ENCODE data around the gene MAST4. TPM values are rescaled to one million over a fixed set of nuclear protein-coding genes. Genes with fewer than 3 reads are reported as not detected.

MAST4 gene
- total and polyA plus RNA-seq, 2 of the 8 experiments (the other 6 are each of a cell fraction or from before 2014, with no cell fraction given): 1.5 to 2.6 TPM

DNA sequence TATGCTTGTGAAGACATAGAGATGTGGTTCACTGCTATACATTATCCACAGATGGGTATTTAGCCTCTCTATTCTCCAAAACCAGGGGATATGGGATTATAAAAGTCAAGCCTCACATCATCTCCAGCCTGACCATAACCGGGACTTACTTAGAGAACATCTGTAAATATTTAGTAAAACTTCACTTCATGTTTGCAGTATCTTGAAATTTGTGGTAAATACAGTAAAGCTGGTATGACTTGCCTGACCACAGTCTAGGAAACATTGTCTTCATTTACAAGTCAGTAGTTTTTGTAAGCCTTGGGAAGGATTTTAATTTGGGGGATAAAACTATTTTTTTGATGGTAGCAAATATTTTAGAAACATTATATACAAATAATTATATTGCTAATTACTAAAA, 64.2 kb downstream of the MAST4 start:
- Histone ChIP-seq H3K9ac (replicated peaks in 1 of 4; ENCODE audit: extremely low read depth in 1 of 4, low read depth in 3 of 4, low read length in 3 of 4) (no peak overlapping the region), H3K27me3 (replicated peaks in 1 of 4; ENCODE audit: control insufficient read depth in 3 of 4, extremely low read depth in 1 of 4, insufficient read depth in 3 of 4, low read length in 3 of 4) (no peaks in the 10 kb centered on the region), H3K23me2 (ENCODE audit: low read depth, low read length) (no peaks in the 10 kb centered on the region), H3K4me3 (ENCODE audit: extremely low read depth in 1 of 4, insufficient read depth in 2 of 4, low read depth in 3 of 4, low read length in 4 of 4) (no peak overlapping the region), H2BK120ac (replicated peaks; ENCODE audit: low read depth, low read length) (no peak overlapping the region), H3K36me3 (ENCODE audit: control insufficient read depth in 2 of 4, insufficient read depth in 4 of 4, low read length in 3 of 4) (no peaks in the 10 kb centered on the region), H3K79me2 (ENCODE audit: control insufficient read depth in 1 of 2, insufficient read depth in 2 of 2, low read length in 2 of 2) (no peaks in the 10 kb centered on the region), H3K27ac (ENCODE audit: low read depth, low read length) (no peak overlapping the region), H2BK12ac (ENCODE audit: low read depth, low read length) (no peak overlapping the region), H3K23ac (ENCODE audit: insufficient read length) (no peak overlapping the region), H3K4ac (replicated peaks; ENCODE audit: insufficient read length, low read depth, low read length) (no peak overlapping the region), H3K18ac (ENCODE audit: extremely low read depth, low read length) (no peak overlapping the region), H4K8ac (ENCODE audit: extremely low read depth, insufficient read depth, low read length) (no peak overlapping the region), H2AK5ac (ENCODE audit: low read depth, low read length) (no peak overlapping the region), H4K91ac (replicated peaks; ENCODE audit: insufficient read length, low read length) (no peak overlapping the region), H3K4me1 (replicated peaks in 1 of 4; ENCODE audit: control insufficient read depth in 3 of 4, insufficient read depth in 4 of 4, low read length in 3 of 4) (no peaks in the 10 kb centered on the region), H3K4me2 (ENCODE audit: insufficient read depth in 1 of 2, low read depth in 2 of 2, low read length in 2 of 2) (no peak overlapping the region), H2BK20ac (ENCODE audit: low read length) (no peak overlapping the region), H4K5ac (ENCODE audit: insufficient read length, low read depth, low read length) (no peak overlapping the region), H4K20me1 (replicated peaks in 1 of 2; ENCODE audit: control insufficient read depth in 1 of 2, insufficient read depth in 2 of 2, low read length in 2 of 2) (no peaks in the 10 kb centered on the region), H3K56ac (replicated peaks; ENCODE audit: insufficient read length, low read depth, low read length) (no peak overlapping the region), H2BK5ac (ENCODE audit: low read depth, low read length) (no peak overlapping the region), H3K9me3 (ENCODE audit: insufficient read depth in 2 of 2, low read depth in 1 of 2, low read length in 1 of 2) (no peaks in the 10 kb centered on the region), H2BK15ac (ENCODE audit: low read length) (no peak overlapping the region), H3K14ac (ENCODE audit: insufficient read length) (no peak overlapping the region), H2AFZ (ENCODE audit: low read length) (no peak overlapping the region), H3K79me1 (ENCODE audit: low read depth, low read length) (peaks cover 2% of the 10 kb centered on the region; the same call in 1 of the 2 replicates)
- DNase-seq (ENCODE audit: low read depth in 1 of 2, low spot score in 2 of 2) (no peak), FAIRE-seq (no peak)
- TF ChIP-seq EZH2 (IDR thresholded peaks at IDR 0.05; ENCODE audit: low read depth, low read length, severe bottlenecking) (no peak), BACH1 (IDR thresholded peaks at IDR 0.05; ENCODE audit: low read length) (no peak), SP1 (IDR thresholded peaks at IDR 0.05; ENCODE audit: low read depth, low read length) (no peak), CBX8 (IDR thresholded peaks at IDR 0.05; ENCODE audit: borderline replicate concordance, low read depth, low read length) (no peak), SIX5 (IDR thresholded peaks at IDR 0.05; ENCODE audit: low read depth, low read length) (no peak), SRF (IDR thresholded peaks at IDR 0.05; ENCODE audit: low read depth, low read length) (no peak), YY1 (IDR thresholded peaks at IDR 0.05; ENCODE audit: low read depth, low read length) (no peak), EP300 (IDR thresholded peaks at IDR 0.05; ENCODE audit: borderline replicate concordance in 1 of 2, low read depth in 2 of 2, low read length in 2 of 2) (no peak), CBX5 (IDR thresholded peaks at IDR 0.05; ENCODE audit: low read depth, low read length) (no peak), KDM4A (IDR thresholded peaks at IDR 0.05; ENCODE audit: low read depth, low read length, severe bottlenecking) (no peak)
- TF ChIP-seq, protein P1, sequence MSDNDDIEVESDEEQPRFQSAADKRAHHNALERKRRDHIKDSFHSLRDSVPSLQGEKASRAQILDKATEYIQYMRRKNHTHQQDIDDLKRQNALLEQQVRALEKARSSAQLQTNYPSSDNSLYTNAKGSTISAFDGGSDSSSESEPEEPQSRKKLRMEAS (IDR thresholded peaks at IDR 0.05): no peak
- POLR2A ChIA-PET (ENCODE audit: partially characterized antibody): no interaction called here
- CTCF ChIA-PET (ENCODE audit: partially characterized antibody): no interaction called here
- WGBS, 2 experiments (ENCODE audit: extremely low coverage in 1 of 2, insufficient coverage in 1 of 2, insufficient read length in 1 of 2, insufficient replicate concordance in 2 of 2, low coverage in 1 of 2, low lambda C conversion rate in 2 of 2, missing lambda C conversion rate in 1 of 2): 89% methylated on average over 1 of the region's 1 CpG; no CpG with 5 or more reads in 1 of the 2 experiments

All from H1 (cell line).